NCI-H82 (cell line): ENCODE results near the gene TAS2R19.
"Not testable (repeated sequence)": the region's sequence is repeated elsewhere in the genome, so short reads cannot be mapped to it uniquely, and the experiment has no call there.

Source experiments
- DNase-seq: peaks from one replicate; lab custom pipeline; 2025; lab: John Stamatoyannopoulos, UW

Gene TAS2R19, protein sequence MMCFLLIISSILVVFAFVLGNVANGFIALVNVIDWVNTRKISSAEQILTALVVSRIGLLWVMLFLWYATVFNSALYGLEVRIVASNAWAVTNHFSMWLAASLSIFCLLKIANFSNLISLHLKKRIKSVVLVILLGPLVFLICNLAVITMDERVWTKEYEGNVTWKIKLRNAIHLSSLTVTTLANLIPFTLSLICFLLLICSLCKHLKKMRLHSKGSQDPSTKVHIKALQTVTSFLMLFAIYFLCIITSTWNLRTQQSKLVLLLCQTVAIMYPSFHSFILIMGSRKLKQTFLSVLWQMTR

DNA sequence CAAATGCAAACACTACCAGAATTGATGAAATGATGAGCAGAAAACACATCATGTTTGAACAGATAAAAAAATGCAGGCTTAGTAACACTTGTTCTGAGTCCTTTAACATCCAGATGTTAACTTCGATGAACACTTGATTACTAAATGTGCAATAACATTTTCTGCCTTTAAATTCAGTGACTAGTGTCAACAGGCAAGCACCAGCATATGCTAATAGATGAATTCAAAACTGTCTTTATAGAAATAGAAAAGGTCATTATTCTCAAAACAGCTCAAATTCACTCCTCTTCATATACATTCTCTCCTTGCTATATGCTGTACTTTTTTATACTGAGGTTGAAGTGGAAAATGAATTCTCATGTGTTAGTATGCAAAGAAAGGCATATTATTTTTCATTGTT, at the start of gene TAS2R19:
Gene TAS2R19 (minus strand): TSS at position 101 of the 400 bp plus-strand sequence. CDS start 49 bp downstream, at position 52.
- DNase-seq: no peak

DNA sequence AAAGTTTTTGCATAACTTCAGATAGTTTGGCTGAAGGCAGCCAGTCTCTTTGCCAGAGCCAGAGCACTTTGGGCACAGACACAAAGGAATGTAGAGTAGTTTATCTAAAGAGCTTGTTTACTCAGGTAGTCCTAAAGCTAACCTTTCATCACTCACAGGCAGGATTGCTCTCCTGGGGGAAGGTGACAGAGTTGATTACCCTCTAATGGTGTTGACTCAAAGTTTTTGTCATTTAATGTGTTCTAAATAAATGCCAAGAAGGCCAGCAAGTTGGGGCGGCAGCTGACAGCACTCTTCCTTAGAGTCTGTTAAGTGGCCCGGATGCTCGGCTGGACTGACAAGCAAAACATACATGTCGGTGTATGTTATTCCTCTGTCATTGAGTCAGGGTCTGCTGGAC, 49.0 kb upstream of the TAS2R19 start:
- no peak for DNase-seq

DNA sequence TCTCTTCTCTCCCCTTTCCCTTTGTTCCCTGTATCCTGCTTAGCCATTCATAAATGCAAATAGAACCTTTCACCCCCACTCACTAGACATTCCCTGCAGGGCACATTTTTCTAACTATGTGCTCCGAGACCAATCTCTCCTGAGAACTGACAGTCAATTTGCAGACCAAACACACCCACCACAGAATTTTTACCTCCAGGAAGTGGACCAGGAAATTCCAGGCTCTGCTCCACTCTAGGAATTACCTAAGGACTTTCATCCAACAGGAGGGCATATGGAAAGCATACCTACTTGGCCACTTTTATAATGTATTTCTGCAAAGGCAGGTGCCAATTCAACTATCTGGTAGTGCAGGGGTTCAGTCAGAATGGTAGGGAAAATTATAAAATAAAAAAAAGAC, 48.6 kb upstream of the TAS2R19 start:
- DNase-seq: no peak

DNA sequence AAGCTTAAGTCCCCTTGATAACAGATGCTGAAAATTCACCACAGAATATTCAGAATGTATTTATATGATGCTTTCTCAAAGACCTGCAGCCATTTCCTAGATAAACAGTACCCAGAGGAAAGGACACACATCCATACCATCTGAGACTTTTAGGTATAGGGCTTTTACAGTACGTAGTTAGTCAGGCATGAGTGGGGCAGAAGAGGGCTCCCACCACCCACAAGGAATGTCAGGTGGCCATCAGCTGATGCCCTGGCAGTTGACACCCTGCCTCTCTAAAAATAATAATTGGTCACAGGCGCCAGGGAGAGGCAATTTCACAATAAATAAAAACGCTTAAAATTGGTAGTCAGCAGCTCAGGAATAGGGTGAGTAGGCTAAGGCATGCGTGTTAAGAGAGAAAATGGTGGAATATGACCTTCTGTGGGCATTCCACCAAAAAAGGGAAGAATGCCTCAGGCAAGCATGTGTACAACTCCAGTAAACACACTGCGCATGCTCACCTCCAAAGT, 47.5 kb upstream of the TAS2R19 start:
- DNase-seq: no peak

DNA sequence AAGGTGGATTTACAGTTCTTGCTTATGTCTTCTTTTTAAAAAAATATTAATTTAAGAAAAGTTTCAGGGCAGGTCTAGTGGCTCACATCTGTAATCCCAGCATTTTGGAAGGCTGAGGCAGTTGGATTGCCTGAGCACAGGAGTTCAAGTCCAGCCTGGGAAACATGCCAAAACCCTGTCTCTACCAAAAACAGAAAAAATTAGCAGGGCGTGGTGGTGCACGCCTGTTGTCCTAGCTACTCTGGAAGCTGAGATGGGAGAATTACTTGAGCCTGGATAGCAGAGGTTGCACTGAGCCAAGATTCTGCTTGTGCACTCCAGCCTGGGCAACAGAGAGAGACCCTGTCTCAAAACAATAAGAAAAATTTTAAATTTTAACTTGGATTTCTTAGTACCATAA, 45.1 kb upstream of the TAS2R19 start:
- no peak for DNase-seq

DNA sequence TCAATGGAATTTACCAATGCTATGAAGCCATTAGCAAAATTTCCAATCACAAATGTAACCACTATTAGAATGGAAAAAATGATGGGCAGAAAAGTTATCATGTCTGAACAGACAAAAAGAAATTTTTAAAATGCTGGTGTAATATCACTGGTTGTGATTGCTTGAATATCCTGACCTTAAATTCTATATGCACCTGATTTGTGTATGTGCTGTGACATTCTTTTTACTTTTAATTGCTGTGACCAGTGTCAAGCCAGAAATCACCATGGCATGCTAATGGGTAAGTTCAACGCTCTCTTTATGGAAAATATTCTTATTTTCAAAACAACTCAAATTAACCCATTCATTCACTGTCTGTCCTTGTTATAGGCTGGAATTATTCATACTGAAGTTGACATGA, 39.8 kb upstream of the TAS2R19 start, which contains the start of gene TAS2R46:
Gene TAS2R46 (minus strand): TSS at position 101 of the 400 bp plus-strand sequence. CDS start 0 bp downstream, at position 101.
- DNase-seq: not testable (repeated sequence)

DNA sequence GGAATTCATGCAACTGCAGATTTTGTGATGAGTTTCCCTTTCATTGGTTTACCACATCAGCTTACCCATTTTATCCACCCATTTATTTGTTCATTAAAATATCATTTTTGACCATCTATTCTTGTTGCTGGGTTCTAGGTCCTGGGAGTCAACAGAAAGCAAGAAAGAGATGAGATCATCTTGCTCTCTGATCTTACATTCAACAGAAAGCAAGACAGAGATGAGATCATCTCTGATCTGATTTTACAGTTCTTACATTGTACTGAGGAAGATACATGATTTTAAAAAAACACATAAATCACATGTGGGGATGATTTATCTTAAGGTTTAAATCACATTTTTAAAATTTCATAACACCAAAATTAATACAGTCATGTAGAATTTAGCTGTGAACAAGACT, 37.4 kb upstream of the TAS2R19 start:
- no peak for DNase-seq

DNA sequence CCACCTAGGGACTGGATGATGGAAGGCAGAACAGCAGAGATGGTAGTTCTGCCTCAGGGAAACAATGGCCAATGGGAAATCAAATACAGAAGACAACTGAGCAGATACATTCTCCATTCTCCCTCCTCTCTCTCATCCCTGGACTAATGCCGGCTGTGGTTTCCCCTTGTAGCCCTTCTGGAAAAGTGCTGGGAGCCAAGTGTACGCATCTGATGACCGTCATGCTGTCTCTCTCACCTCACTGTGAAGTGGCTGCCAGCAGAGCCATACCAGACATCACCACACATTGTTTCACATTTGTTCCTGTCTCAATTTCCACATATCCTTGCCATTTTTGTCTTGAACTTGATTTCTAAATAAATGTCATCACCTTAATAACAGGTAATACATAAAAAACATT, 36.6 kb upstream of the TAS2R19 start:
- no peak for DNase-seq

DNA sequence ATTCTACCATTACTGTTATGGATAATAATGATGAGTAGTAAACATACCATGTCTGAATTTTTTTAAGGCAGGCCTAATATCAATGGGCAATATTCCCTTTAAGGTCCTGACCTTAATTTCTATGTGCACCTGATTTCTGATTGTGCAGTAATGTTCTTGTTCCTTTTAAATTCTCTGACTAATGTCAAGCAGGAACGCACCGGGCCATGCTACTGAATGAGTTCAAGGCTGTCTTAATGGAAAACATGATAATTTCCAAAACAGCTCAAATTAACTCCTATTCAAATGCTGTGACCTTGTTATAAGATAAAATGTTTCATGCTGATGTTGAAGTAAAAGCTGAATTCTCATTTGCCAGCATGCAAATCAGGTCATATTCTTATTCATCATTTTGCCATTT, 32.9 kb upstream of the TAS2R19 start:
- DNase-seq: no peak

DNA sequence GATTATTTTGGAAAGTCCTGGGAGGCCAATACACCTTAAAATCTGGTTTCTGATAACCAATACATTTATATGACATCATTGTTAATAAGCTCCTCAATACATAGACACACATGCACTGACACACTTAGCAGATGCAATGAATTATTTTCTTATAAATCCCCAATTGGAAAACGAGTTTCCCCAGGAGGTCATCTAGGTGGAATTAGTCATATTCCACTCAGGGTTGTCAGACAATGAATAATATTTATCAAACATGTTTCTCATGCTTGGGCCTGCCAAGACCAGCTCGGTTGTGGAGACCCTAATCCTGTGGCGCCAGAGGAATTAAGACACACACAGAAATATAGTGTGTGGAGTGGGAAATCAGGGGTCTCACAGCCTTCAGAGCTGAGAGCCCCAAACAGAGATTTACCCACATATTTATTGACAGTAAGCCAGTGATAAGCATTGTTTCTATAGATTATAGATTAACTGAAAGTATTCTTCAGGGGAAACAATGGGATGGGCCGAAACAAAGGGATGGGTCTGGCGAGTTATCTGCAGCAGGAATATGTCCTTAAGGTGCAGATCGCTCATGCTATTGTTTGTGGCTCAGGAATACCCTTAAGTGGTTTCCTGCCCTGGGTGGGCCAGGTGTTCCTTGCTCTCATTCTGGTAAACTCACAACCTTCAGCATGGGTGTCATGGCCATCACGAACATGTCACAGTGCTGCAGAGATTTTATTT, 27.5 kb upstream of the TAS2R19 start:
- DNase-seq: not testable (repeated sequence)

DNA sequence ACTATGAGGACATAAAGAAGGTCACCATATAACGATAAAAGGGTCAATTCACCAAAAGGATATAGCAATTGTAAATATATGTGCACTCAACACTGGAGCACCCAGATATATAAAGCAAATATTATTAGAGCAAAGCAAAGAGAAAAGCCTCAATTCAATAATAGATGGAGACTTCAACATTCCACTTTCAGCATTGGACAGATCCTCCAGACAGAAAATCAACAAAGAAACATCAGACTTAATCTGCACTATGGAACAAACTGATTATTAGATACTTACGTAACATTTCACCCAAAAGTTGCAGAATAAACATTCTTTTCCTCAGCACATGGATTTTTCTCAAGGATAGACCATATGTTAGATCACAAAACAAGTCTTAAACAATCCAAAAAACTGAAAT, 18.9 kb upstream of the TAS2R19 start:
- DNase-seq: not testable (repeated sequence)

DNA sequence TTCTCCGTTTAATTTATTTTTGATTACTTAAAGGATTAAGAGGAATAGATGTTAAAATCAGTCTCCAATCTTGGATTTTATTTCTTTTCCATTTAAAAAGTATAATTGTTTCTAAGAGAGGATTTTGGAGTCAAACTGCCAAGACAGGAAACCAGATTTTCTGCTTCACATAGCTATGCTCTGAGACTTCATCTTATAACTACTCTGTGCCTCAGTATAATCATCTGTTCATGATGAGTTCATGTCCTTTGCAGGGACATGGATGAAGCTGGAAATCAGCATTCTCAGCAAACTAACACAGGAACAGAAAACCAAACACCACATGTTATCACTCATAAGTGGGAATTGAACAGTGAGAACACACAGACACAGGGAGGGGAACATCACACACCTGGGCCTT, 17.7 kb upstream of the TAS2R19 start:
- DNase-seq: no peak

DNA sequence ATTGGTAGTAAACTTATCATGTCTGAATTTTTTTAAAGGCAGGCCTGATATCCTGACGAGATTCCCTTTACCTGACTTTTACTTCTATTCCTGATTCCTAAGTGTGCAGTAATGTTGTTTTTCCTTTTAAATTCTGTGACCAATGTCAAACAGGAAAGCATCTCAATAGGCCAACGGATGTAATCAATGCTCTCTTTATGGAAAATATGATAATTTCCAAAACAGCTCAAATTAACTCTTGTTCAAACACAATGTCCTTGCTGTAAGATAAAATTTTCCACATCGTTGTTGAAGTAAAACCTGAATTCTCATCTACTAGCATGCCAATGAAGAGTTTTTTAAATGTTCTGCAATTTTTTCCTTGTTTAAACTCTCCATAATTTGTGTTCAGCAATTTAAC, 16.8 kb upstream of the TAS2R19 start:
- DNase-seq: no peak

DNA sequence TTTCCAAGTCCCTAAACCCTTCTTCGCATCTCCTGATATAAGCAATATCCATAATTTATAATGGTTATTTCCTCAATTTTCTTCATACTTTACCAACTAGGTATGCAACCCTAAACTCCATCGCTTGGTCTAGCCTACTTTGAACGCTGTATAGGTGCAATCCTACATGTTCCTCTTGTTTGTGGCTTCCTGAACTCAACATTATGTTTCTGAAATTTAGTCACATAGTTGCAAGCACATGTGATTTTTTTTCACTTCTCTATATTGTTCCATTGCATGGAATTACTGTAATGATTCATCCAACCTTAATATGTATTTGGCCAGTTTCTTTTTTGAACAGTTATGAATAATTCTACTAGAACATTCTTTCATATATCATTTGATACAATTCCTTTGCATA, 11.5 kb upstream of the TAS2R19 start:
- DNase-seq: not testable (repeated sequence)

DNA sequence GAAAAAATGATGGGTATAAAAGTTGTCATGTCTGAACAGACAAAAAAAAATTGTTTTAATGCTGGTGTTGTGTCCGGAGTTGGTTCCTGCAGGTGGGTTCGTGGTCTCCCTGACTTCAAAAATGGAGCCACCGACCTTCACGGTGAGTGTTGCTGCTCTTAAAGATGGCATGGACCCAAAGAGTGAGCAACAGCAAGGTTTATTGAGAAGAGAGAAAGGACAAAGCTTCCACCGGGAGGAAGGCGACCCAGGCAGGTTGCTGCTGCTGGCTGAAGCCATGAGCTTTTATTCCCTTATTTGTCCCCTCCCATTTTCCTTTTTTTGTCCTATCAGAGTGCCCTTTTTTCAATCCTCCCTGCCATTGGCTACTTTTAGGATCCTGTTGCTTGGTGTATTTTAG, 8.9 kb upstream of the TAS2R19 start, which contains the start of gene TAS2R31:
Gene TAS2R31 (minus strand): TSS at position 101 of the 400 bp plus-strand sequence. CDS start 72 bp downstream, at position 29.
- no peak for DNase-seq

DNA sequence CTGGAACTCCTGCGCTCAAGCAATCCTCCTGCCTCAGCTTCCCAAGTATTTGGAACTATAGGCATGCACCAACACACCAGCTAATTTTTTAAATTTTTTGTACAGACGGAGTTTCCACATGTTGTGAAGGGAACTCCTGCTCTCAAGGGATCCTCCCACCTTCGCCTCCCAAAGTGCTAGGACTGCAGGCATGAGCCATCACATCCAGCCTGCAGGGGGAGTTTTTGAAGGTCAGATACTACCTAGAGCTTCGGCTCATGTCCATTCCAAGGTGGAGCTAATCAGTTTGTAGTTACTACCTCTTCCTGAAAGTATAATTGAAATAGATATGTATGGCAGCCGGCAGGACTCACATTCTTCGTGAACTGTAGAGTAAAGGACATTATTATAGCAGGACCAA, 3.7 kb upstream of the TAS2R19 start:
- DNase-seq: peak; percentile 22

DNA sequence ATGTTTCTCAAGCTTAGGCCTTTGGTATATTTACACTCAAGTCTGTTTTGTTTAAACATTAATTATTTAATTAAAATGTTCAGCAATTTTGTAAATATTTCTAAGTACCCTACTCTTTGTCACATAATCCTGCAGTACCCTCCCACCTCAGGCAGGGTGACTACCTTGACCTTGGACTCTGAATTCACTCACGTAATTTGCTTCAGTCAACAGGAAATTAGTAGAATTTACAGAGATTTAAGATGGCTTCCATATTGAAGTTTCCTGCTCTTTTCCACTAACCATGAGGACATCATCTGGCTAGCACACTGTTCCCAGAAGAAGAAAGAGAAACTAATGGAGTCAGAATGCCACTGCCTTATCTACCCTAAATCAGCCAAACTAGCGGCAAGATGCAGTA, 967 bp upstream of the TAS2R19 start:
- no peak for DNase-seq

DNA sequence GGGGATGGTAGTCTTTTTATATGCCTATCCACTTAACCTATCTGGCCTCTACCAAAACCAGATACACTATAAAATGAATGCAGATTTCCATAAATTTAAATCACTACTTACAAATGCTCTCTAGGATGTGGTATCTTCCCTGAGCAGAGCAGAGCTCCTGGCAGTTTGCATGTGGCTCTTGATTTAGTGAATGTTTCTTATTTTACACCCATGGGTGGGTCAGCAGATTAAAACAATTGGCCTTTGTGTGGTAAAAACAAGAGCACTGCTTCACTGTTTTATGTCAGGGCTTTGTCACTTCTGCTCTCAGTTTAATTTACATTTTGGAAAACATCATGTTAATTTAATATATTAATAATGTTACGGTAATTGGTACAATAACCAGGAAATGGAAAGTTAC, 5.5 kb downstream of the TAS2R19 start:
- DNase-seq: no peak

DNA sequence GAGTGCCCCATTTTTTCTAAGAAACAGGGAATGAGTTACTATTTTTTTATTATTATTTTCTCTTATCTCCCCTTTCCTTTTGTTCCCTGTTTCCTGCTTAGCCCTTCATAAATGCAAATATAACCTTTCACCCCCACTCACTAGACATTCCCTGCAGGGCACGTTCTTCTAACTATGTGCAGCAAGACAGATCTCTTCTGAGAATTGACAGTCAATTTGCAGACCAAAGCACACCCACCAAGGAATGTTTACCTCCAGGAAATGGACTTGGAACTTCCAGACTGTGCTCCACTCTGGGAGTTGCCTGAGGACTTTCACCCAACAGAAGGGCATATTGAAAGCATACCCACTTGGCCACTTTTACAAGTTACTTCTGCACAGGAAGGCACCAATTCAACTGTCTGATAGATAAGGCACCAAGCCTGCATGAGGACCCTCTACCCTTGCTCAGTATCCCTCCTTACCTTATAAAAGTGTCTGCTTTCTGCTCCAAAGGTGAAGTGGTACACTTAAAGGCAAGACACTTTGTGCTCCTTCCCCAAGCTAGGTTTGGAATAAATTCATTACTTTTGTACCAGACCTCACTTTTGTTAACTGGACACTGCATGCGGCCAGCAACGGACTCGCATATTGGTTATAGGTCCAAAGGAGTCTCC, 6.5 kb downstream of the TAS2R19 start:
- DNase-seq: no peak

DNA sequence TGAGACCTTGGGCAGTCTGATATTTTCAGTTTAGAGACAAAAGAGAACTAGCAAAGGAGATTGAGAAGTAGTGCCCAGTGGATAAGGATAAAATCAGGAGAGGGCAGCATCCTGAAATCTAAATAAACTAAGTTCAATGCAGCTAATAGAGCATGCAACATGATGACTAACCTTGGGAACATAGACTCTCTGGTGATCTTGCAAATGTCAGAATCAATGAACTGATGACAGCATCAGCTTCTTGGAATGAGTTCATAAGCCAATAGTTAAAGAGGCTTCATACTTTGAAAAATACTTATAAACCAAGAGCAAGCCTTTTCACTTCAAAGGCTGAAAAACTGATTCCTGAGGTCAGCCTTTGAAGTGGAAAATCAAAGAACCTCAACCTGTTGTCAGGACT, 8.2 kb downstream of the TAS2R19 start:
- DNase-seq: no peak

DNA sequence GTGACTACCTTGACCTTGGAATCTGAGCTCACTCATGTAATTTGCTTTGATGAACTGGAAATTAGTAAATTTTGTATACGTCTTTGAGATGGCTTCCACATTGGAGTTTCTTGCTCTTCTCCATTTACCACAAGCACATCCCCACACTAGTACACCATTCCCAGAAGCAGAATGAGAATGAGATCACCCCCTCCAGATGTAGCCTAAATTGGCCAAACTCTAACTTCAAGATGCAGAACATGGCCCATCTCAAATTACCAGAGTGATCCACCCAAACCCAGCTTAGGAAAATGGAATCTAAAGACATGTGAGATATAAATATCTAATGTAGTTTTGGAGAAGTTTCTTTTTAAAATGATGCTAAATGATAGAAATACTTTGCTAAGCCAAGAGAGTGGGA, 14.8 kb downstream of the TAS2R19 start:
- no peak for DNase-seq

DNA sequence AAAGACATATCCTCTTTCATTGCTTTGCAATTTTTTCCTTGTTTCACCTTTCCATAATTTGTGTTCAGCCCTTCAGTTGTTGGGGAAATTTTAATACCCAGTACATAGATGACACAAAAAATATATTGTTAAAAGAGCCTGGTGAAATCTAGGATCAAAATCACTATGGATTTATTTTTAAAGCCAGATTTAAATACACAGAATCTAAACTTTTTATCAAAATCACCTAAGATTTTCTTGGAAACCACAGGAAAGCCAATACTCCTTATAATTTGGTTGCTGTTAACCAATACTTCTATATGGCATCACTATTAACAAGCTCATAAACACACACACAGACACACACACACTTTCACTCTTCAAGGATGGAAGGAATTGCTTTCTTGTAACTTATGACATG, 24.2 kb downstream of the TAS2R19 start, which contains the start of gene TAS2R20:
Gene TAS2R20 (minus strand): TSS at position 101 of the 400 bp plus-strand sequence. CDS start 429 bp downstream, outside the sequence.
- DNase-seq: no peak
